ENCODE data around the gene ZFC3H1.
A peak's percentile ranks its signal among the peaks of the same experiment; 100 is the strongest.

The ZFC3H1 gene

GRCh38 chr12:71685312-71685906 is 21.8 kb upstream of the ZFC3H1 start:
- WGBS, 2 donors (ENCODE audit: extremely low coverage in 2 of 2, insufficient read length in 2 of 2, insufficient replicate concordance in 1 of 2), result no CpG with 5 or more reads among the region's 19 CpGs
- Histone ChIP-seq H3K4me3 (ENCODE audit: low read length in 2 of 2) (peak overlapping the region in 1 of 2 donors; percentile 71), H2BK15ac (ENCODE audit: low read length) (no peak overlapping the region), H2AFZ (ENCODE audit: low read length) (peak overlapping the region; percentile 96), H3K23ac (ENCODE audit: low read depth, low read length, poor library complexity) (no peak overlapping the region), H3K4me1 (ENCODE audit: control insufficient read depth in 2 of 2, insufficient read depth in 1 of 2, low read depth in 1 of 2, low read length in 2 of 2) (peaks cover 0 to 3% of the 10 kb centered on the region in 2 donors), H2BK12ac (ENCODE audit: low read length) (no peak overlapping the region), H4K8ac (ENCODE audit: low read depth, low read length) (no peak overlapping the region), H3K9ac (ENCODE audit: low read depth, low read length, poor library complexity) (no peak overlapping the region), H3K79me1 (ENCODE audit: low read depth, low read length) (no peaks in the 10 kb centered on the region), H3K36me3 (replicated peaks in 1 of 2; ENCODE audit: control insufficient read depth in 2 of 2, insufficient read depth in 2 of 2, low read length in 2 of 2) (no peaks in the 10 kb centered on the region), H2BK5ac (ENCODE audit: low read length) (no peak overlapping the region), H3K14ac (ENCODE audit: low read length) (no peak overlapping the region), H3K18ac (ENCODE audit: low read length) (no peak overlapping the region), H2AK5ac (ENCODE audit: low read depth, low read length) (no peak overlapping the region), H3K4me2 (ENCODE audit: insufficient read depth, low read length, poor library complexity, severe bottlenecking) (peak overlapping the region; percentile 37), H2BK120ac (ENCODE audit: low read depth, low read length) (no peak overlapping the region), H3K4ac (ENCODE audit: low read length) (no peak overlapping the region), H4K91ac (ENCODE audit: low read depth, low read length, poor library complexity) (no peak overlapping the region), H3K27ac (replicated peaks; ENCODE audit: low read length) (no peak overlapping the region), H3K9me3 (replicated peaks in 1 of 2; ENCODE audit: control insufficient read depth in 2 of 2, insufficient read depth in 1 of 2, low read depth in 1 of 2, low read length in 2 of 2) (no peaks in the 10 kb centered on the region), H3K27me3 (ENCODE audit: control insufficient read depth in 3 of 3, insufficient read depth in 3 of 3, low read depth in 1 of 3, low read length in 3 of 3) (no peaks in the 10 kb centered on the region)
- DNase-seq (ENCODE audit: low spot score), result no peak

DNA sequence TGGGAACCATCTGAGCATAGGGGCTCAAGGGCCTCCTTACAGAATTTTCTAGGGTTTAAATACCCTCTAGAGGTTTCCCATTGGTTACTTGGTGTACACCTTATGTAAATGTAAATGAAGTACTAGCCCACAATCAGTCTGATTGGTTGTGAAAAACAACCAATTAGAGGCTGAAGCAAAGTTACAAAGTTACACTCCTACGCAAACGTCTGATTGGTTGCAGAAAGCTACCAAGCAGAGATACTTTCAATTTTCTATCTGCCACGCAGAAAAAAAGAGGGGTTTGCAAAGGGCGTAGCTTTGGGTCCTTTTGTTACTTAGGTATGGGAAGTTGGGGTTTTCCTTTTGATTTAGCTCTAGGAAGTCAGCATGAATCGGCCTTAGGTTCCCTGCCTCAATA is 20.4 kb upstream of the ZFC3H1 start:
- WGBS, 2 donors (ENCODE audit: extremely low coverage in 2 of 2, insufficient read length in 2 of 2, insufficient replicate concordance in 1 of 2), result no CpG with 5 or more reads among the region's 5 CpGs
- H3K18ac ChIP-seq (ENCODE audit: low read length), result no peak overlapping the region
- no peak for DNase-seq (ENCODE audit: low spot score)
- no peaks in the 10 kb centered on the region for H3K79me1 ChIP-seq (ENCODE audit: low read depth, low read length)
- no peak overlapping the region for H2BK120ac ChIP-seq (ENCODE audit: low read depth, low read length)
- no peak overlapping the region for H3K4ac ChIP-seq (ENCODE audit: low read length)
- no peak overlapping the region for H2AK5ac ChIP-seq (ENCODE audit: low read depth, low read length)
- H4K8ac ChIP-seq (ENCODE audit: low read depth, low read length), result no peak overlapping the region
- H3K27ac ChIP-seq (replicated peaks; ENCODE audit: low read length), result no peak overlapping the region
- no peak overlapping the region for H3K9ac ChIP-seq (ENCODE audit: low read depth, low read length, poor library complexity)
- H3K23ac ChIP-seq (ENCODE audit: low read depth, low read length, poor library complexity), result no peak overlapping the region
- no peak overlapping the region for H3K4me2 ChIP-seq (ENCODE audit: insufficient read depth, low read length, poor library complexity, severe bottlenecking)
- H3K9me3 ChIP-seq (replicated peaks in 1 of 2; ENCODE audit: control insufficient read depth in 2 of 2, insufficient read depth in 1 of 2, low read depth in 1 of 2, low read length in 2 of 2), result no peaks in the 10 kb centered on the region
- H2BK12ac ChIP-seq (ENCODE audit: low read length), result no peak overlapping the region
- no peaks in the 10 kb centered on the region for H3K27me3 ChIP-seq (ENCODE audit: control insufficient read depth in 3 of 3, insufficient read depth in 3 of 3, low read depth in 1 of 3, low read length in 3 of 3)
- H2BK5ac ChIP-seq (ENCODE audit: low read length), result no peak overlapping the region
- H3K14ac ChIP-seq (ENCODE audit: low read length), result no peak overlapping the region
- H3K4me3 ChIP-seq (ENCODE audit: low read length in 2 of 2), result no peak overlapping the region
- no peak overlapping the region for H2BK15ac ChIP-seq (ENCODE audit: low read length)
- peak overlapping the region; percentile 49 for H2AFZ ChIP-seq (ENCODE audit: low read length)
- H3K36me3 ChIP-seq (replicated peaks in 1 of 2; ENCODE audit: control insufficient read depth in 2 of 2, insufficient read depth in 2 of 2, low read length in 2 of 2), result no peaks in the 10 kb centered on the region
- H3K4me1 ChIP-seq (ENCODE audit: control insufficient read depth in 2 of 2, insufficient read depth in 1 of 2, low read depth in 1 of 2, low read length in 2 of 2), result peaks cover 0 to 3% of the 10 kb centered on the region in 2 donors
- no peak overlapping the region for H4K91ac ChIP-seq (ENCODE audit: low read depth, low read length, poor library complexity)

GRCh38 chr12:71683633-71684032 is 20.0 kb upstream of the ZFC3H1 start:
- no peak overlapping the region for H3K18ac ChIP-seq (ENCODE audit: low read length)
- no peak overlapping the region for H3K4me3 ChIP-seq (ENCODE audit: low read length in 2 of 2)
- H3K4me1 ChIP-seq (ENCODE audit: control insufficient read depth in 2 of 2, insufficient read depth in 1 of 2, low read depth in 1 of 2, low read length in 2 of 2), result peaks cover 0 to 3% of the 10 kb centered on the region in 2 donors
- DNase-seq (ENCODE audit: low spot score), result no peak
- no peak overlapping the region for H3K9ac ChIP-seq (ENCODE audit: low read depth, low read length, poor library complexity)
- H3K4ac ChIP-seq (ENCODE audit: low read length), result no peak overlapping the region
- WGBS, 2 donors (ENCODE audit: extremely low coverage in 2 of 2, insufficient read length in 2 of 2, insufficient replicate concordance in 1 of 2), result no CpG with 5 or more reads among the region's 5 CpGs
- no peaks in the 10 kb centered on the region for H3K27me3 ChIP-seq (ENCODE audit: control insufficient read depth in 3 of 3, insufficient read depth in 3 of 3, low read depth in 1 of 3, low read length in 3 of 3)
- no peak overlapping the region for H2AK5ac ChIP-seq (ENCODE audit: low read depth, low read length)
- H3K14ac ChIP-seq (ENCODE audit: low read length), result no peak overlapping the region
- H2BK12ac ChIP-seq (ENCODE audit: low read length), result no peak overlapping the region
- no peak overlapping the region for H4K8ac ChIP-seq (ENCODE audit: low read depth, low read length)
- H2BK5ac ChIP-seq (ENCODE audit: low read length), result no peak overlapping the region
- no peaks in the 10 kb centered on the region for H3K36me3 ChIP-seq (replicated peaks in 1 of 2; ENCODE audit: control insufficient read depth in 2 of 2, insufficient read depth in 2 of 2, low read length in 2 of 2)
- no peaks in the 10 kb centered on the region for H3K9me3 ChIP-seq (replicated peaks in 1 of 2; ENCODE audit: control insufficient read depth in 2 of 2, insufficient read depth in 1 of 2, low read depth in 1 of 2, low read length in 2 of 2)
- no peak overlapping the region for H2BK120ac ChIP-seq (ENCODE audit: low read depth, low read length)
- no peak overlapping the region for H4K91ac ChIP-seq (ENCODE audit: low read depth, low read length, poor library complexity)
- H3K79me1 ChIP-seq (ENCODE audit: low read depth, low read length), result no peaks in the 10 kb centered on the region
- H3K4me2 ChIP-seq (ENCODE audit: insufficient read depth, low read length, poor library complexity, severe bottlenecking), result no peak overlapping the region
- H3K27ac ChIP-seq (replicated peaks; ENCODE audit: low read length), result no peak overlapping the region
- H2AFZ ChIP-seq (ENCODE audit: low read length), result peak overlapping the region; percentile 49
- no peak overlapping the region for H3K23ac ChIP-seq (ENCODE audit: low read depth, low read length, poor library complexity)
- H2BK15ac ChIP-seq (ENCODE audit: low read length), result no peak overlapping the region

- H3K79me1 ChIP-seq (ENCODE audit: low read depth, low read length), result no peaks in the 10 kb centered on the region
- H3K14ac ChIP-seq (ENCODE audit: low read length), result no peak overlapping the region
- H3K4me1 ChIP-seq (ENCODE audit: control insufficient read depth in 2 of 2, insufficient read depth in 1 of 2, low read depth in 1 of 2, low read length in 2 of 2), result no peaks in the 10 kb centered on the region
- no peak overlapping the region for H2AFZ ChIP-seq (ENCODE audit: low read length)
- no peak overlapping the region for H3K4ac ChIP-seq (ENCODE audit: low read length)
- H3K23ac ChIP-seq (ENCODE audit: low read depth, low read length, poor library complexity), result no peak overlapping the region
- DNase-seq (ENCODE audit: low spot score), result no peak
- no peak overlapping the region for H2AK5ac ChIP-seq (ENCODE audit: low read depth, low read length)
- no peaks in the 10 kb centered on the region for H3K27me3 ChIP-seq (ENCODE audit: control insufficient read depth in 3 of 3, insufficient read depth in 3 of 3, low read depth in 1 of 3, low read length in 3 of 3)
- H2BK12ac ChIP-seq (ENCODE audit: low read length), result no peak overlapping the region
- H2BK15ac ChIP-seq (ENCODE audit: low read length), result no peak overlapping the region
- no peak overlapping the region for H4K91ac ChIP-seq (ENCODE audit: low read depth, low read length, poor library complexity)
- H3K9ac ChIP-seq (ENCODE audit: low read depth, low read length, poor library complexity), result no peak overlapping the region
- H2BK120ac ChIP-seq (ENCODE audit: low read depth, low read length), result no peak overlapping the region
- no peak overlapping the region for H2BK5ac ChIP-seq (ENCODE audit: low read length)
- no peaks in the 10 kb centered on the region for H3K9me3 ChIP-seq (replicated peaks in 1 of 2; ENCODE audit: control insufficient read depth in 2 of 2, insufficient read depth in 1 of 2, low read depth in 1 of 2, low read length in 2 of 2)
- no peak overlapping the region for H3K27ac ChIP-seq (replicated peaks; ENCODE audit: low read length)
- no peak overlapping the region for H3K4me3 ChIP-seq (ENCODE audit: low read length in 2 of 2)
- no CpG with 5 or more reads among the region's 1 CpG for WGBS, 2 donors (ENCODE audit: extremely low coverage in 2 of 2, insufficient read length in 2 of 2, insufficient replicate concordance in 1 of 2)
- H3K18ac ChIP-seq (ENCODE audit: low read length), result no peak overlapping the region
- H3K36me3 ChIP-seq (replicated peaks in 1 of 2; ENCODE audit: control insufficient read depth in 2 of 2, insufficient read depth in 2 of 2, low read length in 2 of 2), result no peaks in the 10 kb centered on the region
- H3K4me2 ChIP-seq (ENCODE audit: insufficient read depth, low read length, poor library complexity, severe bottlenecking), result no peak overlapping the region
- H4K8ac ChIP-seq (ENCODE audit: low read depth, low read length), result no peak overlapping the region
These were observed 18.8 kb upstream of the ZFC3H1 start for GRCh38 chr12:71682466-71682865.
